GM19455 (cell line): ENCODE data around the gene RMND5B.

ENCODE experiments used
- ATAC-seq: cut with Tn5 transposase; IDR thresholded peaks from one replicate; pipeline ENCODE4 v1.9.1; 2021; ENCODE audit not compliant: unreplicated experiment

Gene RMND5B

GRCh38 chr5:178199581-178200434, 69.0 kb downstream of the RMND5B start:
- ATAC-seq = no peak
